GM19468 (cell line): ENCODE measurements around the gene P3H4.
"Not testable (repeated sequence)": the region's sequence is repeated elsewhere in the genome, so short reads cannot be mapped to it uniquely, and the experiment has no call there.

ENCODE experiments used
- ATAC-seq: cut with Tn5 transposase; IDR thresholded peaks from one replicate; pipeline ENCODE4 v1.9.1; 2021; ENCODE audit warnings: mild to moderate bottlenecking, moderate library complexity, moderate number of reproducible peaks; ENCODE audit not compliant: unreplicated experiment; ENCODE audit errors: extremely low read depth

Gene P3H4

GRCh38 chr17:41811549-41812380 lies at the start of gene P3H4:
Gene P3H4, minus strand, starts transcription at chr17:41811949. Its CDS starts 34 bp downstream, at chr17:41811915.
- ATAC-seq = no peak

GRCh38 chr17:41860254-41860931 lies 48.6 kb upstream of the P3H4 start:
- ATAC-seq = no peak

GRCh38 chr17:41851382-41851781 lies 39.6 kb upstream of the P3H4 start:
- not testable (repeated sequence) for ATAC-seq

- no peak for ATAC-seq
Observed at GRCh38 chr17:41849251-41849990, 37.7 kb upstream of the P3H4 start.

GRCh38 chr17:41848788-41849187 lies 37.0 kb upstream of the P3H4 start:
- ATAC-seq = no peak

DNA sequence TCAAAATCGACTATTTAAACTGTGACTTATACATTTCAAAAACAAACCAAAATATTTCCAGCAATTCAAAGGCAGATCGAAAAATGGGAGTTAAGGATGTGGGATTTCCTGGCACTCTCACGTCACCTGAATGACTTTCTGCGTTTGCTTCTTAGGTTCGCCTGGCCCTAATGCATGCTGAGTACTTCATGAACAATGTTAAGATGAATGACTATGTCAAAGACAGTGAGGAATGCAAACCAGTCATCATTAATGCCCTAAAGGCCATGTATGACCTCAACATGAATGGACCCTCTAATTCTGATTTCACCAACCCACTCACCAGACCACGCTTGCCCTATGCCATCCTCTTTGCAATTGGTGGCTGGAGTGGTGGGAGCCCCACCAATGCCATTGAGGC lies 33.2 kb upstream of the P3H4 start:
- no peak for ATAC-seq

GRCh38 chr17:41840781-41841180 lies 29.0 kb upstream of the P3H4 start:
- not testable (repeated sequence) for ATAC-seq

DNA sequence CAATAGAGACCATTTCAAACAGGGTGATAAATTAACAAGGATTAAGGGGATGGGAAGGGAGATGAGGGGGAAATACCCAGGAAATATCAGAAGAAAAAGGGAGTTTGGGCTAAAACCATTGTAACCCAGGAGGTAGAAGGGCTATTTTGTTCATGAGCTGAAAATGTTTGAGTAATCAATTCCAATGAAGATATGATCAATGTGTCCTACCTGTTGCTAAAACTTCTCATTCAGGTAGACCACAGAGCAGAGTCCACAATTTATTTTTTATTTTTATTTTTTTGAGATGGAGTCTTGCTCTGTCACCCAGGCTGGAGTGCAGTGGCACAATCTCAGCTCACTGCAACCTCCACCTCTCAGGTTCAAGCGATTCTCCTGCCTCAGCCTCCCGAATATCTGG lies 27.7 kb upstream of the P3H4 start:
- ATAC-seq = not testable (repeated sequence)

- ATAC-seq = no peak
Observed at GRCh38 chr17:41837761-41838538, 26.2 kb upstream of the P3H4 start, which contains the start of gene KLHL10. Gene KLHL10, plus strand, starts transcription at chr17:41837825. Its CDS starts 108 bp downstream, at chr17:41837933.

GRCh38 chr17:41836550-41837196 lies 24.9 kb upstream of the P3H4 start:
- ATAC-seq = no peak

GRCh38 chr17:41835800-41836549 lies 24.2 kb upstream of the P3H4 start, which contains the start of gene NT5C3B:
Gene NT5C3B, minus strand, starts transcription at chr17:41836232. Its CDS starts 39 bp downstream, at chr17:41836193.
- no peak for ATAC-seq

DNA sequence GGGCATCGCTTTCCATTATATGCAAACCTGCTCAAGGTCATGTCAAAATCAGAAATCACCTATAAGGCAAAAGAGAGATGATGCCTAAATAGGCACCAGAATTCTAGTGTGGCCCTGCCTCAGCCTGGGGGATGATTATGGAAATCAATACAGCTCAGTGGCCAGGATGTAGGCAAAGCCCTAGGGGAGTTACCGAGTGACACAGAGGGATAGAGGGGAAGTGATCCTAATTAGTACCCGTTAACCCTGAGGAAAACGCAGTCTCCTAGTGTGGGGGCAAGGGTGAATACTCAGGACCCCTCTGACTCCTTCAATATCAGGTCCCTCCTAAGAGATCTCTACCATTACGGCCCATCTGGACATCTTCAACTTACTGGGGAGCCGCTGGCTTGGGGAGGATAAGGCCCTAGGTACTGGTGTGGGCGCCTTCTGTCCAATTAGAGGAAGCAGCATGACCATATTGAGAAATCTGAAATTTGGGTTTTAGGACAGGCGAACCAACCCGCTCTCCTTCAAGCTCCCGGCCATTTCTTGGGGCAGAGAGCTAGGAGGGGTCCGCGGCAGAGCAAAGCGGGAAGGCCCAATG lies 23.6 kb upstream of the P3H4 start:
- no peak for ATAC-seq

- ATAC-seq = not testable (repeated sequence)
Observed at GRCh38 chr17:41829961-41830360, 18.2 kb upstream of the P3H4 start.

DNA sequence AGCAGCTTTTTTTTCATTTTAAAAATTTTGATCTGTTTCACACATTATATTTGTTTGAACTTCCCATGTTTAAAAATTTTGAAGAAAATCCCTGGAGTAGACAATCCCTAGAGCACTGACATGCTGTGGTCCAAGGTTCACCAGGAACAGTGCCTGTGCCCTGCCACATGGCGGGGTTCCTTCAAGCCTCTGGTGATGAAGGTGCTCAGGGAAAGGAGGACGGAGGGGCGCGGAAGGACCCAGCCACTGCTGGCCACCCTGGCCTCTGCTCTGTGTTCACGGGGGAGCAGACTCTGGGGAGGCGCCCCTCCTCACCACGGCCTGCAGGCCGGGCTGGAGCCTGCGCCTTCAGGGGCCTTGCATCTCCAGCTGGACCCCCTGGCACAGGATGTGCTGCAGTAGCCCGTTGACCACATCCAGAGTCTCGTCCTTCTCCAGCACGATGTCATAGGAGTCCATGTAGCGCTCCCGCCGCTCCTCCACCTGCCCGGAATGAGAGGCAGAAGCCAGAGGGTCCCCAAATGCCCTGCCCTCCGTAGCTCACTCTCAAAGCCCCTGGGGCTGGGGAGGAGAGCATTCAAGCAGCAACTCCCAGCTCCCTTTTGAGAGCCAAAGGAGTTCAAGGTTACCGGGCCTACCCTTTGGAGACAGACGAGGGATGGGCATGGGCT lies 13.6 kb upstream of the P3H4 start:
- ATAC-seq = no peak

GRCh38 chr17:41824086-41824485 lies 12.3 kb upstream of the P3H4 start:
- ATAC-seq = no peak

DNA sequence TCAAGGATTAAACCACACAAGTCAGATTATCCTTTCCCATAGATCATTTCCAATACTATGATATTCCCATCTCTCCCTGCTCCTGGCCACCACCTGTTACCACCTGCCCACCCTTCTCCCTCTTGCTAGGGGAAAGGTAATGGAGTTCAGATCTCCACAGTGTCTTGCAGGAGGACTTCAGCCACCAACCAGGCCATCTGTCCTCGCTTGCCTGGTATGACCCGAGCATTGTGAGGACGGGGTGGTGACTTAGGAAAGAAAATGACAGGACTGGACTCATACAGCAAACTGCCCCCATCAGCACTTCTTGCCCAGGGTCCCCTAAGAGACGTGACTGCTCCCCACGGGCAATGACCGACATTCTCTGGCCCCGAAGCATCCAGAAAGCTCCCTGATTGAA lies 11.8 kb upstream of the P3H4 start:
- no peak for ATAC-seq

DNA sequence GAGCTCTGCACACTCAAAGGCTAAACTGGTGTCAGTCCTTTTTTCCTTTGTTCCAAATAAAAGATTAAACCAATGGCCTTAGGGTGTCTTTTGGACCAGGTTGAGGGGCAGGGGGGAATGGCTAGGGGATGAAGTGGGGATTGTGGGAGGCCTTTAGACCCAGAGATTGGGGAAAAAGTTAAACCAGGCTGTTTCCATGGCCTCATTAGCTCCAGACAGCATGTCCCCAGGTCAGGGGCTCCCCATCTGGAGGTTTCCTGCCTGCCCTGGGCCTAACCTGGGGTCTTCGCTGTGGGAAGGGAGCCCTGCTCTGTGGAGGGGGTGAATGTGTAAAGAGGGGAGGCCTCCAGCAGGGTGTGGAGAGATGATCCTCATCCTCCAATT lies 11.4 kb upstream of the P3H4 start:
- ATAC-seq = no peak
